ENCODE results near the gene B9D1. TPM values are rescaled to one million over a fixed set of nuclear protein-coding genes. Genes with fewer than 3 reads are reported as not detected.

Gene B9D1
- total RNA-seq, 1 experiment from 2014 or later: 20.0 TPM

GRCh38 chr17:19308398-19308797, 54.1 kb downstream of the B9D1 start:
- no peak overlapping the region for H2AFZ ChIP-seq (ENCODE audit: low read depth, low read length, poor library complexity, severe bottlenecking)
- H3K4me3 ChIP-seq (replicated peaks in 1 of 2; ENCODE audit: low read depth in 1 of 2, low read length in 2 of 2): no peak overlapping the region
- ATAC-seq (no peak), DNase-seq (ENCODE audit: low read depth, low spot score) (no peak)
- ChIA-PET POLR2A (no interaction called here), CTCF (interaction anchor here (0.7 kb wide), 1 partner anchor 9 kb away, joined by 3 read pairs; no protein-coding TSS in a partner anchor), RAD21 (ENCODE audit: low non-redundant PET in 1 of 2, low total read pairs in 2 of 2, uncharacterized antibody in 2 of 2, unreplicated experiment in 2 of 2) (interaction anchor here in 1 of 2 experiments (0.7 kb wide), 1 partner anchor 32 kb away, joined by 3 read pairs; no protein-coding TSS in a partner anchor)
- peaks cover 0 to 6% of the 10 kb centered on the region in 2 experiments; a peak in 1 of 4 replicates for H3K4me1 ChIP-seq (ENCODE audit: control insufficient read depth in 1 of 2, insufficient read depth in 2 of 2, low read length in 2 of 2)
- H3K4me2 ChIP-seq (ENCODE audit: low read length): no peak overlapping the region
- H3K9me2 ChIP-seq (ENCODE audit: insufficient read depth): no peaks in the 10 kb centered on the region
- H3K79me2 ChIP-seq (ENCODE audit: insufficient read depth, low read length): peaks cover 16% of the 10 kb centered on the region; the same call in 1 of the 2 replicates
- H3K27ac ChIP-seq (ENCODE audit: low read depth, low read length): no peak overlapping the region
- no TSS peak for BruUV-seq (replicated peaks)
- no peaks in the 10 kb centered on the region for H3K27me3 ChIP-seq (ENCODE audit: insufficient read depth, low read length)
- intact Hi-C loops (cut with micrococcal nuclease): no loop called here
- H3K36me3 ChIP-seq (ENCODE audit: control insufficient read depth in 1 of 2, insufficient read depth in 2 of 2, low read length in 2 of 2): peaks cover 6 to 22% of the 10 kb centered on the region in 2 experiments; a peak in 3 of 4 replicates
- H4K20me1 ChIP-seq (ENCODE audit: insufficient read depth): no peaks in the 10 kb centered on the region
- H3K9me3 ChIP-seq (ENCODE audit: control insufficient read depth in 1 of 2, insufficient read depth in 1 of 2, low read depth in 1 of 2, low read length in 2 of 2): no peaks in the 10 kb centered on the region
- H3K9ac ChIP-seq (ENCODE audit: low read length): no peak overlapping the region
- TF ChIP-seq ZBTB33 (IDR thresholded peaks at IDR 0.05; ENCODE audit: extremely low read depth, insufficient replicate concordance, low read length) (no peak), CTCF (IDR thresholded peaks at IDR 0.05 in 2 of 3, conservative IDR thresholded peaks at IDR 0.05 in 1 of 3; ENCODE audit: borderline replicate concordance in 1 of 3, insufficient read depth in 1 of 3, low read depth in 2 of 3, low read length in 2 of 3) (no peak), FOSL1 (IDR thresholded peaks at IDR 0.05; ENCODE audit: low read depth) (no peak), RAD21 (IDR thresholded peaks at IDR 0.05; ENCODE audit: low read depth) (no peak), REST (IDR thresholded peaks at IDR 0.05; ENCODE audit: low read depth) (no peak), SP1 (IDR thresholded peaks at IDR 0.05; ENCODE audit: low read depth) (no peak), YY1 (IDR thresholded peaks at IDR 0.05; ENCODE audit: extremely low read depth, insufficient replicate concordance, low read depth, low read length) (no peak), POLR2A (IDR thresholded peaks at IDR 0.05; ENCODE audit: borderline replicate concordance, extremely low read depth, insufficient read depth, insufficient read length) (no peak), EZH2phosphoT487 (IDR thresholded peaks at IDR 0.05; ENCODE audit: borderline replicate concordance) (no peak), ZNF274 (IDR thresholded peaks at IDR 0.05; ENCODE audit: low read depth, low read length) (no peak), EGR1 (IDR thresholded peaks at IDR 0.05; ENCODE audit: low read depth) (no peak), CEBPB (IDR thresholded peaks at IDR 0.05; ENCODE audit: low read depth) (no peak), SIN3A (IDR thresholded peaks at IDR 0.05; ENCODE audit: low read depth) (no peak), MAX (IDR thresholded peaks at IDR 0.05) (no peak)

All from HCT116 (cell line).